Midbrain (tissue), 1 donor: ENCODE data around the gene SBF2.
A peak's percentile ranks its signal among the peaks of the same experiment; 100 is the strongest.

Source experiments
- DNase-seq: peaks from one replicate; lab custom pipeline; 2025; lab: John Stamatoyannopoulos, UW

SBF2 gene

GRCh38 chr11:10293423-10294289 is at the start of gene SBF2:
Gene SBF2, minus strand, starts transcription at chr11:10294219. Its CDS starts 150 bp downstream, at chr11:10294069.
- DNase-seq = peak; percentile 90

GRCh38 chr11:10338287-10338686 is 44.3 kb upstream of the SBF2 start:
- no peak for DNase-seq

- DNase-seq = no peak
Measured at GRCh38 chr11:10333490-10333889, 39.5 kb upstream of the SBF2 start.

- DNase-seq = no peak
Measured at GRCh38 chr11:10331548-10332289, 37.7 kb upstream of the SBF2 start.

- DNase-seq = no peak
Measured at GRCh38 chr11:10329935-10330334, 35.9 kb upstream of the SBF2 start.

- no peak for DNase-seq
Measured at GRCh38 chr11:10329356-10329755, 35.3 kb upstream of the SBF2 start.

GRCh38 chr11:10328314-10329098 is 34.5 kb upstream of the SBF2 start:
- DNase-seq = peak; percentile 16

- DNase-seq = no peak
Measured at GRCh38 chr11:10327254-10327653, 33.2 kb upstream of the SBF2 start.

GRCh38 chr11:10326012-10326964 is 32.3 kb upstream of the SBF2 start:
- peak; percentile 42 for DNase-seq

GRCh38 chr11:10325277-10326011 is 31.4 kb upstream of the SBF2 start:
- DNase-seq = no peak

- no peak for DNase-seq
Measured at GRCh38 chr11:10324474-10324873, 30.5 kb upstream of the SBF2 start.

GRCh38 chr11:10323793-10324170 is 29.8 kb upstream of the SBF2 start:
- DNase-seq = no peak

- peak; percentile 72 for DNase-seq
Measured at GRCh38 chr11:10322830-10323792, 29.1 kb upstream of the SBF2 start.

- peak; percentile 25 for DNase-seq
Measured at GRCh38 chr11:10322401-10322800, 28.4 kb upstream of the SBF2 start.

GRCh38 chr11:10320736-10321465 is 26.9 kb upstream of the SBF2 start:
- DNase-seq = no peak

- no peak for DNase-seq
Measured at GRCh38 chr11:10319702-10320558, 25.9 kb upstream of the SBF2 start.

GRCh38 chr11:10318527-10318802 is 24.4 kb upstream of the SBF2 start:
- DNase-seq = no peak
